ENCODE results near the gene DHX38. TPM values are rescaled to one million over a fixed set of nuclear protein-coding genes. Genes with fewer than 3 reads are reported as not detected.

The DHX38 gene
- total and polyA plus RNA-seq, 2 of the 13 experiments (the other 11 are each of a cell fraction or from before 2014, with no cell fraction given) = 54.4 to 85.9 TPM

GRCh38 chr16:72093448-72094265 is at the start of gene DHX38, which contains the start of gene TXNL4B (continued):
- TF ChIP-seq, protein P1, sequence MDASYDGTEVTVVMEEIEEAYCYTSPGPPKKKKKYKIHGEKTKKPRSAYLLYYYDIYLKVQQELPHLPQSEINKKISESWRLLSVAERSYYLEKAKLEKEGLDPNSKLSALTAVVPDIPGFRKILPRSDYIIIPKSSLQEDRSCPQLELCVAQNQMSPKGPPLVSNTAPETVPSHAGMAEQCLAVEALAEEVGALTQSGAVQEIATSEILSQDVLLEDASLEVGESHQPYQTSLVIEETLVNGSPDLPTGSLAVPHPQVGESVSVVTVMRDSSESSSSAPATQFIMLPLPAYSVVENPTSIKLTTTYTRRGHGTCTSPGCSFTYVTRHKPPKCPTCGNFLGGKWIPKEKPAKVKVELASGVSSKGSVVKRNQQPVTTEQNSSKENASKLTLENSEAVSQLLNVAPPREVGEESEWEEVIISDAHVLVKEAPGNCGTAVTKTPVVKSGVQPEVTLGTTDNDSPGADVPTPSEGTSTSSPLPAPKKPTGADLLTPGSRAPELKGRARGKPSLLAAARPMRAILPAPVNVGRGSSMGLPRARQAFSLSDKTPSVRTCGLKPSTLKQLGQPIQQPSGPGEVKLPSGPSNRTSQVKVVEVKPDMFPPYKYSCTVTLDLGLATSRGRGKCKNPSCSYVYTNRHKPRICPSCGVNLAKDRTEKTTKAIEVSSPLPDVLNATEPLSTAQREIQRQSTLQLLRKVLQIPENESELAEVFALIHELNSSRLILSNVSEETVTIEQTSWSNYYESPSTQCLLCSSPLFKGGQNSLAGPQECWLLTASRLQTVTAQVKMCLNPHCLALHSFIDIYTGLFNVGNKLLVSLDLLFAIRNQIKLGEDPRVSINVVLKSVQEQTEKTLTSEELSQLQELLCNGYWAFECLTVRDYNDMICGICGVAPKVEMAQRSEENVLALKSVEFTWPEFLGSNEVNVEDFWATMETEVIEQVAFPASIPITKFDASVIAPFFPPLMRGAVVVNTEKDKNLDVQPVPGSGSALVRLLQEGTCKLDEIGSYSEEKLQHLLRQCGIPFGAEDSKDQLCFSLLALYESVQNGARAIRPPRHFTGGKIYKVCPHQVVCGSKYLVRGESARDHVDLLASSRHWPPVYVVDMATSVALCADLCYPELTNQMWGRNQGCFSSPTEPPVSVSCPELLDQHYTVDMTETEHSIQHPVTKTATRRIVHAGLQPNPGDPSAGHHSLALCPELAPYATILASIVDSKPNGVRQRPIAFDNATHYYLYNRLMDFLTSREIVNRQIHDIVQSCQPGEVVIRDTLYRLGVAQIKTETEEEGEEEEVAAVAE (CRISPR knock-in tag; IDR thresholded peaks at IDR 0.05; ENCODE audit: borderline replicate concordance) = peak; percentile 97
- TF ChIP-seq THAP9 (CRISPR knock-in tag; IDR thresholded peaks at IDR 0.05; ENCODE audit: borderline replicate concordance) (peak; percentile 99), SMAD1 (CRISPR knock-in tag; IDR thresholded peaks at IDR 0.05; ENCODE audit: borderline replicate concordance, low read depth) (0 out of 2 replicates have a peak, but pooled peaks have one; percentile 46), ZNF503 (CRISPR knock-in tag; IDR thresholded peaks at IDR 0.05) (no peak), SRF (IDR thresholded peaks at IDR 0.05; ENCODE audit: low read depth, low read length) (no peak), NR2F6 (IDR thresholded peaks at IDR 0.05) (peak; percentile 11; the same call in 1 of the 2 replicates), NR2F6 (CRISPR knock-in tag; IDR thresholded peaks at IDR 0.05) (0 out of 2 replicates have a peak, but pooled peaks have one; percentile 34), ZNF605 (CRISPR knock-in tag; IDR thresholded peaks at IDR 0.05) (peak; percentile 64), ZNF660 (CRISPR knock-in tag; IDR thresholded peaks at IDR 0.05; ENCODE audit: borderline replicate concordance, low read depth) (no peak), ZFY (CRISPR knock-in tag; IDR thresholded peaks at IDR 0.05) (peak; percentile 94), ZNF33B (CRISPR knock-in tag; IDR thresholded peaks at IDR 0.05) (peak; percentile 58; the same call in 1 of the 2 replicates), TOE1 (CRISPR knock-in tag; IDR thresholded peaks at IDR 0.05) (peak; percentile 63; the same call in 1 of the 2 replicates), ZNF569 (CRISPR knock-in tag; IDR thresholded peaks at IDR 0.05; ENCODE audit: borderline replicate concordance) (no peak), MYC (CRISPR knock-in tag; IDR thresholded peaks at IDR 0.05; ENCODE audit: borderline replicate concordance) (peak; percentile 66)
- TF ChIP-seq, protein P2, sequence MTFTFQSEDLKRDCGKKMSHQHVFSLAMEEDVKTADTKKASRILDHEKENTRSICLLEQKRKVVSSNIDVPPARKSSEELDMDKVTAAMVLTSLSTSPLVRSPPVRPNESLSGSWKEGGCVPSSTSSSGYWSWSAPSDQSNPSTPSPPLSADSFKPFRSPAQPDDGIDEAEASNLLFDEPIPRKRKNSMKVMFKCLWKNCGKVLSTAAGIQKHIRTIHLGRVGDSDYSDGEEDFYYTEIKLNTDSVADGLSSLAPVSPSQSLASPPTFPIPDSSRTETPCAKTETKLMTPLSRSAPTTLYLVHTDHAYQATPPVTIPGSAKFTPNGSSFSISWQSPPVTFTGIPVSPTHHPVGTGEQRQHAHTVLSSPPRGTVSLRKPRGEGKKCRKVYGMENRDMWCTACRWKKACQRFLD (CRISPR knock-in tag; IDR thresholded peaks at IDR 0.05; ENCODE audit: borderline replicate concordance) = no peak
- TF ChIP-seq, protein P3, sequence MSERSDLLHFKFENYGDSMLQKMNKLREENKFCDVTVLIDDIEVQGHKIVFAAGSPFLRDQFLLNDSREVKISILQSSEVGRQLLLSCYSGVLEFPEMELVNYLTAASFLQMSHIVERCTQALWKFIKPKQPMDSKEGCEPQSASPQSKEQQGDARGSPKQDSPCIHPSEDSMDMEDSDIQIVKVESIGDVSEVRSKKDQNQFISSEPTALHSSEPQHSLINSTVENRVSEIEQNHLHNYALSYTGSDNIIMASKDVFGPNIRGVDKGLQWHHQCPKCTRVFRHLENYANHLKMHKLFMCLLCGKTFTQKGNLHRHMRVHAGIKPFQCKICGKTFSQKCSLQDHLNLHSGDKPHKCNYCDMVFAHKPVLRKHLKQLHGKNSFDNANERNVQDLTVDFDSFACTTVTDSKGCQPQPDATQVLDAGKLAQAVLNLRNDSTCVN (CRISPR knock-in tag; IDR thresholded peaks at IDR 0.05; ENCODE audit: borderline replicate concordance) = 0 out of 2 replicates have a peak, but pooled peaks have one; percentile 13
